ENCODE results near the gene SLC19A1.

The SLC19A1 gene

GRCh38 chr21:45475797-45476570 is 66.3 kb downstream of the SLC19A1 start:
- DNase-seq: no peak

- no peak for DNase-seq
These were observed 67.1 kb downstream of the SLC19A1 start for GRCh38 chr21:45475004-45475685.

DNA sequence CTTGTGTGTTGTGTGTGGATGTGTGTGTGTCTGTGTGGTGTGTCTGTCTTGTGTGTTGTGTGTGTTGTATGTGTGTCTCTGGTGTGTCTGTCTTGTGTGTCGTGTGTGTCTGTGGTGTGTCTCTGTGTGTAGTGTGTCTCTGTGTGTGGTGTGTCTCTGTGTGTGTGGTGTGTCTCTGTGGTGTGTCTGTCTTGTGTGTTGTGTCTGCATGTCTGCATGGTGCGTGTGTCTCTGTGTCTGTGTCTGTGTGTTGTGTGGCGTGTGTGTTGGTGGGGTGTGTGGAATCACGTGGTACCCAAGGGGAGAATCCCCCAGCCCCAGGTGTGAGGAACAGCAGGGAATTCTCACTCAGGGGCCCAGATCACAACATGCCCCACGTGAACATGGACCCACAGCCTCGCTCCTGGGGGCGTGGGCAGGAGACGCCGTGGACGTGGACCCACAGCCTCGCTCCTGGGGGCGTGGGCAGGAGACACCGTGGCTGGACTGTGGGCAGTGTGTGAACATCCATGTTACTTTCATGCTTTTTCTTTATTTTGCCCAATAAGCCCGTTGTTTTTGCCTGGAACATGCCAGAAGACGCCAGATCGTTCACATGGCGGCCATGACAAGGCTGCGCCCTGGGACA is 67.8 kb downstream of the SLC19A1 start:
- no peak for DNase-seq

DNA sequence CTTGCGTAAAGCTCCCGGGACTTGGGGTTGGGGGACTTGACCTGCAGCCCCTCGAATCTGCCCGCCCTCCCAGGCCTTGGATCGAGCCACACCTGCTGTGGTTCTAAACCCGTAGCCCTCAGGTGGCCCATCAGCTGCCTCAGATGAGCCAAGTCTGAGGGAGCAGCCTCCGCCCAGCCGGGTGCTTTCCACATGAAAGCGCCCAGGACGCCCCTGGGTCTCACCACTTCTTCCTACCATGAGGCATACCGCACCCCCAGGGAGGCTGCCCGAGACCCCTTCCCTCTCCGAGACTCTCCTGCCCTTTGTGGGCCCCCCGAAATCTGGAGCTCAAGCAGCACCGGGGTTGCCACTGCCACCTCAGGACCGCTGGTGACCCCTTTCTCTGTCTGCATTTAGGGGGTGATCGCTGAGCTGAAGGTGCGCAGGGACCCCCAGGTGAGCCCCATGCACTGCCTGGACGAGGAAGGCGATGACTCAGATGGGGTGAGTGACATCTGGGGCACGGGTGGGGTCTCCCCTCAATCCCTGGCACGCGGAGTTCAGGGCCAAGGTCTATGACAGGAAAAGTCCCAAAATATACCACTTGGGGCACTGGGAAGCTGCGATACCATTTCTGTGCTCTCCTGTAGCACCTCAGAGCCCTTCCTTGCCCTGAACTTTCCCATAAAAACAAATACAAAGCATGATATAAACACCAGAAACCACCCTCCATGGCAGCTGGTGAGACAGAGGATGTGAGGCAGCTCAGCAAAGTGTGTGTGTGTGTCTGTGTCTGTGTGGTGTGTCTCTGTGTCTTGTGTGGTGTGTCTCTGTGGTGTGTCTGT is 68.5 kb downstream of the SLC19A1 start:
- no peak for DNase-seq

GRCh38 chr21:45472445-45473365 is 69.5 kb downstream of the SLC19A1 start:
- no peak for DNase-seq

GRCh38 chr21:45471525-45472221 is 70.6 kb downstream of the SLC19A1 start:
- no peak for DNase-seq

- no peak for DNase-seq
These were observed 71.3 kb downstream of the SLC19A1 start for GRCh38 chr21:45470773-45471524.

DNA sequence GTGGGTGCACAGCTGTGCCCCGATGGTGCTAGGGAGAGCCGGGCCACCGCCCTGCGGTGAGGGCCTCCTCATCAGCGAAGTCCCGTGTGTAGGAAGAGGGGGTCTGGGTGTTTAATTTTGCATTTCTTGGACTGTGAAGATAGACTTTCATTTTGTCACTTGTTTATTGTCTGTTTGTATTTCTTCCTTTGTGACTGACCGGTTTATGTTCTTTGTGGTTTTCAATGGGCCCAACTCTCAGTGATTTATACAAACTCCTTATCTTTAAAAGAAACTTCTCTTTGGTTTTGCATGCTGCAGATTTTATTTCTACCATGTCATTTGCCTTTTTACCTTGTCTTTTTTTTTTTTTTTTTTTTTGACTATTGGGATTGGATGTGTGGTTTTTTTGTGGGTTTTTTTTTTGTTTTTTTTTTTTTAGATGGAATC is 72.1 kb downstream of the SLC19A1 start:
- no peak for DNase-seq

- no peak for DNase-seq
These were observed 72.8 kb downstream of the SLC19A1 start for GRCh38 chr21:45469273-45470086.

DNA sequence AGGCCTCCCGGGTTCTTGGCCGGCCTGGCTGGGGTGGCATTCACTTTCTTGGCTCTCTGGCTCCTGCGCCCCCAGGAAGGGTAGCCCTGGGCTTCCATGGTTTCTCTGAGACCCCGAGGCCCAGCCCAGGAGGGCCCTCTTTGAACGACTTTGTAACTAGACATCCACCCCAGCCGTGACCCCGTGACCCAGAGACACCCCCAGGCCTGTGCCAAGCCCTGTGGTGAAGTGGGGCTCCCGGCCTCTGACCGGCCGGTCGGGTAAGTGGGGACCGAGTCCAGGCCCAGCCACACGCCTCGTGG is 73.3 kb downstream of the SLC19A1 start:
- DNase-seq: no peak

- no peak for DNase-seq
These were observed 73.9 kb downstream of the SLC19A1 start for GRCh38 chr21:45468051-45468970.

- no peak for DNase-seq
These were observed 74.9 kb downstream of the SLC19A1 start for GRCh38 chr21:45467221-45467779.

- DNase-seq: no peak
These were observed 75.7 kb downstream of the SLC19A1 start for GRCh38 chr21:45466330-45467220.

DNA sequence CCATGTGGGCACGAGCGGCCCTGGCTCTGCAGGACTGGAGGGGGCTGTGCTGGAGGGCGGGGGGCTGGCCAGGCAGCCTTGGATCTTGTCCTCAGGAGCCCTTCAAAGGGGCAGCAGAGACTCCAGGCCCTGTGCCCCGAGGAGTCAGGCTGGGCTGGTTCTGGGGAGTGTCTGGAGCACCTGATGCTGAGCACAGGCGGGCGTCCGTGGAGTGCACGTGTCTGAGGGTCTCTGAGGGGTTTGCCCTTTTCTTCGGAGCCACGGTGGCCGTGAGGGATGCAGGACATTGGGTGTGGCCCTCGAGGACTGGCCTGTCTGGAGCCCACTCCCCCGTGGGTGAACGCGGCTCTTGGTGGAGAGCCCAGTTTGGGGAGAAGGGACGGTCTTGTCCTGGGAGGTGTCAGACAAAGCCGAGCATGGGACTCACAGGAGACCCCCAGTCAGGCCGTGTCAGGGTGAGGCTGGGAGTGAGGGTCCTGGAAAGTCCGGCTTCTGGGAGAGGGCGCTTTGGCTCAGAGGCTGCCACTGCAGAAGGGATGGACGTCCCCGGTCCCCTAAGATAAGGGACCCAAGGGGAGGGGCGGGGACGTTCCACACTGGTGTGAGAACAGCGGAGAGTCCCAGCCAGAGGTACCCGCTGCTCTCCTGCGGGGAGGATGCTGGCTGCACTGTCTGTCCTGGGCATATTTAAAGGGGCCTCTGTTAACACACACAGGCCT is 76.5 kb downstream of the SLC19A1 start:
- no peak for DNase-seq

DNA sequence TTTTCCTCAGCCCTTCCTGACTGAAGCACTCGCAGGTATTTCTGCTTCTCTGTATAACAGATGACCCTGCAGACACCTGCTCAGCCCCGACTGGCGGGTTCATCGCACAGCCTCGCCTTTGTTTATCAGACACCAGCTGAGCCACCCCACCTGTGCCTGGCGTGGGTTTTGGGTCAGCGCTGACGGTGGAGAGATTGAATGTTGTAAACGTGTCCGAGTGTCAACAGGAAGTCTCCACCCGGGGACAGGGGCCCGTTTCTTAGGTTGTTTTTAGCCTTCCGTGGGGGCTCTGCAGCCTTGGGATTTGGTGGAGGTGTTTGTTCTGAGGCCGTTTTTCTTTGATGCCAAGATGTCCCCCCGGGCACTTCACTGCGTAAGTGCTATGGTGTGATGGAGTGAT is 77.1 kb downstream of the SLC19A1 start:
- no peak for DNase-seq

- no peak for DNase-seq
These were observed 77.9 kb downstream of the SLC19A1 start for GRCh38 chr21:45464309-45464708.

- DNase-seq: no peak
These were observed 78.4 kb downstream of the SLC19A1 start for GRCh38 chr21:45463871-45464270.
